HT1080 (cell line): ENCODE measurements around the gene PAK1. TPM values are rescaled to one million over a fixed set of nuclear protein-coding genes. Genes with fewer than 3 reads are reported as not detected.
"Not testable (repeated sequence)": the region's sequence is repeated elsewhere in the genome, so short reads cannot be mapped to it uniquely, and the experiment has no call there.

ENCODE experiments used
- DNase-seq: peaks from one replicate; pipeline ENCODE4 v3.0.0-alpha.2; 2015; ENCODE audit warnings: low read depth
- total RNA-seq: library from RNA; depleted of rRNA; stranded (reverse); fragments of >200 nt; shearing (Covaris generic); gene quantifications from 2 replicates; pipeline ENCODE4 v1.2.3, GENCODE V29; 2014

Gene PAK1
- total RNA-seq, 1 experiment from 2014 or later = 66.1 TPM

GRCh38 chr11:77407613-77408012 lies 66.3 kb downstream of the PAK1 start:
- DNase-seq = peak; percentile 93

DNA sequence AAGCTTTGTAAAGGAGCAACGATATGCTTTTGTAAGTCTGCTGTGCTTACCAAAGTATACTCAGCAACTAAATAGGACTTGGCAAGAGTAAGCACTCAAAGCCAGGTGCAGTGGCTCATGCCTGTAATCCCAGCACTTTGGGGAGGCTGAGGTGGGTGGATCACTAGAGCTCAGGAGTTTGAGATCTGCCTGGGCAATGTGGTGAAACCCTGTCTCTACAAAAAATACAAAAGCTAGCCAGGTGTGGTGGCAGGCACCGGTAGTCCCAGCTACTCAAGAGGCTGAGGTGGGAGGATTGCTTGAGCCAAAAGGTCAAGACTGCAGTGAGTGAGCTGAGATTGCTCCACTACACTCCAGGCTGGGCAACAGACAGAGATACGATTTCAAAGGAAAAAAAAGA lies 67.5 kb downstream of the PAK1 start:
- DNase-seq = no peak

DNA sequence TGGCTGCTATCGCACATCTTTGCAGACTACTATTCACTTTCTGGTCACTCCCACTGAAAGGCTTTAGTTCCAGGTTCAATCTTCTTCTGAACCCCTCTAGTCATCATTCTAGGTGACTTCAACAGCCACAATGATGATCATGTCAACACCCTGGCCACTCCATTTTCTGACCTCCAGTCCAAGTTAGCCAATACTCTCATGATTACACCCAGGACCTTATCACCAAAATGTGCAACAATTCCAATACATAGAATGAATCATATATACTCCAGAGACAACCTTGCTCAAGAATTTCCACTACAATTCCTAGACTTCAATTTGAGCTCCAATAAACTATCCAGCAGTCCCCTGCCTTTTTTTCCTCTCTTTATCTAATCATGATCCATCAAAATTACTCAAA lies 70.7 kb downstream of the PAK1 start:
- no peak for DNase-seq

DNA sequence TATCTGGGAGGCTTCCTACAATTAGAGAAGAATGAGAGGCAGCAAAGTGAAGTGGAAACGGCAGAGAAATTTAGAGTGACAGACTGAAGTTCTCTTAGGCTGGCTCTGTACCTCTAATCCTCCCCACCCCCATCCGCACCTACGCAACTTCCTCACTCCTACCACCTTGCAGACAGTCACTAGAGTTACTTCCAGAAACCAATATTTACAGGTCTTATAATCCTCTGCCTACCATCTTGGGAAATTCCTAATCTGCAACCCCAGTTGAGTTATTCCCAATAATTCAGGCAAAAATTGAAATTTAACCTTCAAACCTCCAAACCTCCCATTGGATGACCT lies 71.7 kb downstream of the PAK1 start:
- no peak for DNase-seq

DNA sequence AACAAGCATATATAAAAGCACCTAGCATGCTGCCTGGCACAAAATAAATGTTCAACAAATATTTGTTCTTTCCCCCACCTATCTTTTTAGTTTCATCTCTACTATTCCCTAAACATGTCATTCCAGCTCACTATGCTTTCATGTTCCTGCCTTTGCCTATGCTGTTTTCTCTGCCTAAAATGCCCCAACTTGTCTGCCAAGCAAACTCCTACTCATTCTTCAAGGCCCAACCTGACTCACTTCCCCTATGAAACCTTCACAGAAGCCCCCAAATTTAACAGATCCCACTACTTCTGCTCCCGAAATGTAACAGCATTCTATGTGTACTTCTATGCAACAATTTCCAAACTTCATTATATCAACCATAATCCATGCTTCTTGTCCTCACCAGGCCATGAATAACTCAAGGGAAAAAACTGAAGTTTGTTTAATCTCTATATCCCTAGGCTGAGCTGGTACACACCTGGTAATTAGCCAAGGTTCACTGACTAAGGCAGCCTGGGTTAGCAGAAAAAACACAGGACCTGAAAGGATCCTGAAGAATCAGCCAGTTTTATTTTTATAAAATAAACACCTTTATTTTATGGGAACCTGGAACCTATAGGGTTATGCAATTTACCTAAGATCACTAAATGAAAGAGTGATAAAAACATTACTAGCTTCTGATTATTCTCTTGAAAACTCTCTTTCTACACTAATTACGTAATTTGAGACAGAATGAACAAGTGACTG lies 72.2 kb downstream of the PAK1 start:
- DNase-seq = peak; percentile 35

DNA sequence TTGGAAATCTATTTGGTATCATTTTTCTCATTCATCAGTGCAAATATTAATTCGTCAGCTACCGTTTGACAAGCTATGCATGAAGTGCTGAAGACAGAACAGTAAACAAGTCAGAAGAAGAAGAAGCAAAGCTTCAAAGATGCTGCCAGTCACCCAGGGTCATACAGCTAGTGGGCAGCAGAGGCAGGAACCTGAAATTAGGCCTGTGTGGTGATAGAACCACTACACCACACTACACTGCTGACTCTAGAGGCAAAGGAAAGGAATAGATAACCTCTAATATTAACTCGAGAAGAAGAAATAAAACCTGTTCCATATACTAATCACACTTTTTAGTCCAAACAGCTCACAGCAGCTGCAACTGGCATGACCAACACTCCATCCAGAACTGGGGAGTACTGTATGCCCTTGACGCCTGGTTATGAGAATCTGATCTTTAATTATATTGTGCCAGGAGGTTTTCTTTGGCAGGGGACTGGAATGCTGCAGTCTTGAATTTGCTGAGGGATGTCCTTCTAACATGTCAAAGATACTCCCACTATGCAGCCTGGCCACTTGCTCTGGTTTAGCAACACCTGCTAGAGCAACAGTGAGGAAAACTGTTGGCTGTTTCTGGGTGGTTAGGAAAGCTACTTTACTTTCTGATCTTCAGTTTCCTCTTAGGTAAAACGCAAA lies 73.0 kb downstream of the PAK1 start:
- no peak for DNase-seq

GRCh38 chr11:77400271-77400670 lies 73.6 kb downstream of the PAK1 start:
- no peak for DNase-seq

DNA sequence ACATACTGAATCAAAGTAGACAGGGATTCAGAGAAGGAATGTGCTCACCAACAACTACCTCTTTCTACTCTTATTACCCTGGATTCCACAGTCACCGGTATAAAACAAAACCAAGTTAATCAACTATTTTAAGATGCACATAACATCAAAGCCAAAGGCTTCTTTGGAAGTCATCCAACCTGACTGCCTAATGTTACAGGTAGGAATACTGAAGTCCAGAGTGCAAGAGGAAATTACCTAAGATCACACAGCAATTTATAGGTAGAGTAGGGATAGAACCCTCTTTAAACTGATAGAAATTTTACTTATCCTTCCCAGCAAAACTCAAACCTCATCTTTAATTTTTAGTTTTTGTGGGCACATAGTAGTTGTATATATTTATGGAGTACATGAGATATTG lies 76.3 kb downstream of the PAK1 start:
- DNase-seq = no peak

DNA sequence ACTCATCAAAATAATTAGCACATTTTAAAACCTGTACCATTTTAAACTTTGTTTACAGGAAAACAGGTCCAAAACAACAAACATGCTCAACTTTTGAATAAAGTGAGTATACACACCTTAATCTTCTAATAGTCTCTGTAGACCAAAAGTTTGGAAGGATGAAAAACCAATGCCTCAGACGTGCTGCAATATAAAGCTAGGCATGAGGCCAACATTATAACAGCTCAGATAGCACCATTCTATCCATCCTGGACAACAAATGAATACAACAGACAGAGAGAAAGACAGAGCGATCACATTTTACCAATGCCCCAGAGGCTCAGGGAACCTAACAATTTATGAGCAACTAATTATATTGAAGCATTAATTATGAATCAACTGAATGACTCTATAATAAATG lies 77.0 kb downstream of the PAK1 start:
- DNase-seq = no peak

DNA sequence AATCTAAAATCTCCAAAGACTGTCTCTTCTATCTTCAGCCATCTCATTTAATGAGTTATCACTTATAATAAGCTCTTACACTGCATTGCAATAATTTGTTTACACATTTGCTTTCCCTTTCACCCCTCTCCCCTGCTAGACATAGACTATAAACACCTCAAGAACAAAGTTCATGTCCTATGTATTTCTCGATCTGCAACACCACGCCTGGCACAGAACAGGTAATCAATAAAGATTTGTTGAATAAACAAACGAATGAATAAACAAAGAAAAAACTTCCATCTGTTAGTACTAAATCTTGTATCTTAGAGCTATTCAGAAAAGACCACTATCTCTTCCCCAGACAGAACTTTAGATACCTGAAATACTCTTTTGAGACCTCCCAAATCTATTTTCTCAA lies 77.6 kb downstream of the PAK1 start:
- DNase-seq = no peak

DNA sequence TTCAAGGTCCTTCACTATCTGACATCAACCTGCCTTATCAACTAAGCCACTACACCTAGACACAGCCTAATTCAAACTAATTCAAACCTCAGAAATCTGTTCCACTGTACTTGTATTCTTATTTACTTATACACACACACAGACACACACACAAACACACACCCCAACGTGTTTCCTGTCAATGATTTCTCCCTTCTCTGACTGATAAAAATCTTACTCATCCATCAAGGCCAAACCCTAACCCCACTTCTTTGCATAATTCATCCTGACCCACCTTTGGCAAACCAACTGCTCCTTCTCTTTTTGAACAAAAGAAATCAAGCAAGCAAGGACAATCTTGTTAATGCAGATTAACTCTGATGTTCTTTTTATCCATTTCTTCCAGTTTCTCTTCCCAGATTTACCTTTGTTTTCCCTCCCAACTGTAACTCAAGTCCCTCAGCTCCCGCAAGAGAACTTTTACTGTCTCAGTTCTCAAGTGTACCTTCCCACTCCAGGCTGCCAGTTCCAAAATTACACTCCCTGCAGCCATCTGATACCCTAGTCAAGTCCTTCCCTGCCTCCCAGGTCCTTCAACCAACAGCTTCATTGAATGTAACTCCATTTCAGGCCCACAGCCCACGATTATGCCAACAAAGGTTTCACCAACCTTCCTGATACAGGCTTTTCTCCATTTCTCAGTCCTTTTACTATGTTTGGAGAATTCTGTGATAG lies 78.3 kb downstream of the PAK1 start:
- DNase-seq = no peak

DNA sequence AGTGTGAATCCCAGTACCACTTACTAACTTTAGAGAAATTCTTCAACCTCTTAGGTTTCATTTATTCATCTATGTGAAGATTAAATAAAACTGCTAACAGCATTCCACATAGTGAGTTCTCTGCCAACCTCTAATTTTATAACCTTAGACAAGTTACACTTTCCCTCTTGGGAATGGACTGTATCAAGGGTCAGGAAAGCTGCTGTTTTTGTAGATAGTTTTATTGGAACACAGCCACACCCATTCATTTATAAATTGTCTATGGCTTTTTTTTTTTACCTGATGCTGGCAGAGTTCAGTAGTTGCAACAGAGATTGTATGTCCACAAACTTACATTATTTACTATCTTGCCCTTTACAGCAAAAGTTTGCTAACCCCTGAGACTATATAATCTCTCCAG lies 81.1 kb downstream of the PAK1 start:
- DNase-seq = no peak

GRCh38 chr11:77387701-77388100 lies 86.2 kb downstream of the PAK1 start:
- DNase-seq = no peak

GRCh38 chr11:77386178-77386577 lies 87.7 kb downstream of the PAK1 start:
- no peak for DNase-seq

GRCh38 chr11:77385255-77385771 lies 88.6 kb downstream of the PAK1 start:
- DNase-seq = not testable (repeated sequence)

DNA sequence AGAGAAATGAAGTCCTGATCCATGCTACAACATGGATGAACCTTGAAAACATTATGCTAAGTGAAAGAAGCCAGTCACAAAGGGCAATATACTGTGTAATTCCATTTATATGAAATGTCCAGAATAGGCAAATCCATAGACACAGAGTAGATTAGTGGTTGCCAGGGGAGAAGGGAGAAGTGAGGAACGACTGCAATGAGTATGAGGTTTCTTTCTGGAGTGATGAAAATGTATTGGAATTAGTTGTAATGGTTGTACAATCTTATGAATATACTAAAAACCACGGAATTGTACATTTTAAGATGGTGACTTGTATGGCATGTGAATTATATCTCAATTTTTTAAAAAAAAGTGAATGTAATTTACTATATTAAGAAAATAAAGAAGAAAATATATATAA lies 89.3 kb downstream of the PAK1 start:
- DNase-seq = no peak

GRCh38 chr11:77383349-77383748 lies 90.5 kb downstream of the PAK1 start:
- DNase-seq = not testable (repeated sequence)

GRCh38 chr11:77381729-77382665 lies 91.9 kb downstream of the PAK1 start:
- peak; percentile 65 for DNase-seq

- no peak for DNase-seq
Observed at GRCh38 chr11:77379934-77380333, 94.0 kb downstream of the PAK1 start.

GRCh38 chr11:77379253-77379652 lies 94.6 kb downstream of the PAK1 start:
- peak; percentile 85 for DNase-seq

DNA sequence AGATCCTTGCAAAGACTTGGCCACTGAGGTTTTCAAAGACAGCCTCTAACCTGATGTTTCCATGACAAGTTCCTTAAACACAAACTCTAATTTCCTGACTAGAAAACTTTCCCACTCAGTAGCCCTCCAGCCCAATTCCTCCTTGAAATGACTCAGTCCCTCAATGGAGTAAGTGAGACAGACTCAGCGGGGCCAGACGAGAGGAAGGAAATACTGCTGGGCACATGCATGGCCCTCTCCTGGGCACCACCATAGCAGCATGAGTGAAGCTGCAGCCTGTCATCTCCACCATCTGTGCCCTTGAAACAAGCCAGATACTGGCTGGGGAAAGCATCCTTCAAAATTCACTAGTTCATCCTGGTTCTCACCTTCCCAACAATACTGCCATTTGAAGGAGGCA lies 96.2 kb downstream of the PAK1 start:
- DNase-seq = peak; percentile 79
